Loucy (cell line): ENCODE data around the gene ACBD3.
"Not testable (repeated sequence)": the region's sequence is repeated elsewhere in the genome, so short reads cannot be mapped to it uniquely, and the experiment has no call there.

Source experiments
- H2AFZ ChIP-seq: fragments of 200-600 bp; sonication (generic); 2 replicates; pipeline ENCODE4 v1.6.0; 2016; ENCODE audit warnings: antibody characterized with exemption, mild to moderate bottlenecking, low read length, moderate library complexity
- H3F3A ChIP-seq: fragments of 200-600 bp; 2 replicates; pipeline ENCODE4 v1.6.0; 2016; ENCODE audit warnings: antibody characterized with exemption, low read depth, mild to moderate bottlenecking
- H3K27me3 ChIP-seq: fragments of 200-600 bp; sonication (generic); 2 replicates; pipeline ENCODE4 v1.6.1; 2014; ENCODE audit warnings: low read length, mild to moderate bottlenecking; ENCODE audit not compliant: insufficient read depth, poor library complexity, severe bottlenecking
- H3K36me3 ChIP-seq: fragments of 200-600 bp; sonication (generic); 2 replicates; pipeline ENCODE4 v1.6.1; 2016; ENCODE audit warnings: low read length; ENCODE audit not compliant: insufficient read depth
- H3K4me1 ChIP-seq: fragments of 200-600 bp; sonication (generic); 2 replicates; pipeline ENCODE4 v1.5.1; 2014; ENCODE audit warnings: low read length, mild to moderate bottlenecking; ENCODE audit not compliant: insufficient read depth, poor library complexity, severe bottlenecking
- H3K4me2 ChIP-seq: fragments of 200-600 bp; sonication (generic); 2 replicates; pipeline ENCODE4 v1.6.0; 2014; ENCODE audit warnings: antibody characterized with exemption, low read length, low read depth, mild to moderate bottlenecking; ENCODE audit not compliant: poor library complexity, severe bottlenecking
- H3K4me3 ChIP-seq: fragments of 200-600 bp; sonication (generic); 2 replicates; pipeline ENCODE4 v1.5.1; 2014; ENCODE audit warnings: low read length, mild to moderate bottlenecking, mixed read lengths; ENCODE audit not compliant: poor library complexity, severe bottlenecking
- H3K79me2 ChIP-seq: fragments of 200-600 bp; sonication (generic); 2 replicates; pipeline ENCODE4 v1.6.1; 2014; ENCODE audit warnings: low read length; ENCODE audit not compliant: insufficient read depth
- H3K9ac ChIP-seq: fragments of 200-600 bp; sonication (generic); 2 replicates; pipeline ENCODE4 v1.6.0; 2014; ENCODE audit warnings: mild to moderate bottlenecking, low read depth, low read length, moderate library complexity; ENCODE audit not compliant: poor library complexity, severe bottlenecking
- H3K9me2 ChIP-seq: fragments of 200-600 bp; sonication (generic); replicated peaks from 2 replicates; pipeline ENCODE4 v1.6.1; 2016; ENCODE audit warnings: low read depth, low read length, mixed read lengths
- H3K9me3 ChIP-seq: fragments of 200-600 bp; sonication (generic); 2 replicates; pipeline ENCODE4 v1.6.1; 2014; ENCODE audit warnings: mild to moderate bottlenecking, antibody characterized with exemption, low read length, low read depth; ENCODE audit not compliant: insufficient read depth
- H4K20me1 ChIP-seq: fragments of 200-600 bp; sonication (generic); 2 replicates; pipeline ENCODE4 v1.6.0; 2014; ENCODE audit warnings: antibody characterized with exemption, low read length, mild to moderate bottlenecking; ENCODE audit not compliant: insufficient read depth, poor library complexity, severe bottlenecking
- EZH2phosphoT487 ChIP-seq: fragments of 200-600 bp; IDR thresholded peaks from 2 replicates; pipeline ENCODE4 v1.6.1; 2018; ENCODE audit warnings: antibody characterized with exemption, mild to moderate bottlenecking, moderate library complexity, borderline replicate concordance
- TF ChIP-seq, protein P1 (sequence below): fragments of 200-600 bp; sonication (generic); conservative IDR thresholded peaks from 2 replicates; pipeline ENCODE4 v1.5.1; 2014; ENCODE audit warnings: mild to moderate bottlenecking, antibody characterized with exemption, low read length

ACBD3 gene

DNA sequence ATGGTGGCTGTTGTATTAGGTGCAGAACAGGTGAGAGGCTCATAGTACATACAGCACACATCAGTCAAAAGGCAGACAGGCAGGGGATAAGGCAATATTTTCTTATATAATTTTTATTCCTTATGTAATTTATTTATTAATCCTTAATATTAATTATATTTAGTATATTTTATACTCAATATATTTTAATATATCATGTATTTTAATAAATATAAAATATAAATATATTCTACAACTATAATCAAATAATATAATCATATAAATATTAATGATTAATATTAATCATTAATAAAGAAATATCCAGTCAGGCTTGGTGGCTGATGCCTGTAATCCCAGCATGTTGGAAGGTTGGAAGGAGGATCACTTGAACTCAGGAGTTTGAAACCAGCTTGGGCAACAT, 17.7 kb upstream of the ACBD3 start:
- Histone ChIP-seq H3K27me3 (no peaks in the 10 kb centered on the region), H3K4me1 (no peaks in the 10 kb centered on the region), H3F3A (no peaks in the 10 kb centered on the region), H3K36me3 (no peaks in the 10 kb centered on the region), H4K20me1 (no peaks in the 10 kb centered on the region), H3K79me2 (no peaks in the 10 kb centered on the region), H3K9ac (no peak overlapping the region), H3K4me2 (no peak overlapping the region), H2AFZ (no peak overlapping the region; the same call in 1 of the 2 replicates), H3K9me2 (no peaks in the 10 kb centered on the region), H3K4me3 (no peak overlapping the region), H3K9me3 (no peaks in the 10 kb centered on the region)
- no peak for TF ChIP-seq EZH2phosphoT487
- TF ChIP-seq, protein P1, sequence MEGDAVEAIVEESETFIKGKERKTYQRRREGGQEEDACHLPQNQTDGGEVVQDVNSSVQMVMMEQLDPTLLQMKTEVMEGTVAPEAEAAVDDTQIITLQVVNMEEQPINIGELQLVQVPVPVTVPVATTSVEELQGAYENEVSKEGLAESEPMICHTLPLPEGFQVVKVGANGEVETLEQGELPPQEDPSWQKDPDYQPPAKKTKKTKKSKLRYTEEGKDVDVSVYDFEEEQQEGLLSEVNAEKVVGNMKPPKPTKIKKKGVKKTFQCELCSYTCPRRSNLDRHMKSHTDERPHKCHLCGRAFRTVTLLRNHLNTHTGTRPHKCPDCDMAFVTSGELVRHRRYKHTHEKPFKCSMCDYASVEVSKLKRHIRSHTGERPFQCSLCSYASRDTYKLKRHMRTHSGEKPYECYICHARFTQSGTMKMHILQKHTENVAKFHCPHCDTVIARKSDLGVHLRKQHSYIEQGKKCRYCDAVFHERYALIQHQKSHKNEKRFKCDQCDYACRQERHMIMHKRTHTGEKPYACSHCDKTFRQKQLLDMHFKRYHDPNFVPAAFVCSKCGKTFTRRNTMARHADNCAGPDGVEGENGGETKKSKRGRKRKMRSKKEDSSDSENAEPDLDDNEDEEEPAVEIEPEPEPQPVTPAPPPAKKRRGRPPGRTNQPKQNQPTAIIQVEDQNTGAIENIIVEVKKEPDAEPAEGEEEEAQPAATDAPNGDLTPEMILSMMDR = no peak

DNA sequence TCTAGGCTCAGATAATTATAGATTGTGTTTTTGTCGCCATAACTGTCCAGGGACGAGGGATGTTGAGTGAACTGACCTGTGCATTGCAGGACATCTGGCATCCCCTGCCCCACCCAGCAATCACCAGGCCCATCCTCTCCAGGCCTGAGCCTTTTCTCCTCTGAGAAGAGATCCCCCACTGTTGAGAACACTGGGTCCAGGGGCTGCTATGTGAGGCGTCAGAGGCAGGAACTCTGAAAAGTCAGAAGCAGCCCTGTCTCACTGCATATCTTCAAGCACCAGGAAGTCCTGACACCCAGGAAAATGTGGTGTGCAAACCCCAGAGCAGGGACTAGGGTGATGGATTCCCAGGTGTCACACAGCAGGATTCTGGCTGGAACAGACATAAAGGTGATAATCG, 17.1 kb upstream of the ACBD3 start:
- Histone ChIP-seq H3K27me3 (no peaks in the 10 kb centered on the region), H3K9ac (no peak overlapping the region), H3F3A (no peaks in the 10 kb centered on the region), H3K4me1 (no peaks in the 10 kb centered on the region), H4K20me1 (no peaks in the 10 kb centered on the region), H3K9me2 (no peaks in the 10 kb centered on the region), H3K9me3 (no peaks in the 10 kb centered on the region), H3K4me2 (no peak overlapping the region), H3K4me3 (no peak overlapping the region), H2AFZ (peak overlapping the region; percentile 65), H3K79me2 (no peaks in the 10 kb centered on the region), H3K36me3 (no peaks in the 10 kb centered on the region)
- TF ChIP-seq EZH2phosphoT487 = no peak
- TF ChIP-seq, protein P1 = no peak

DNA sequence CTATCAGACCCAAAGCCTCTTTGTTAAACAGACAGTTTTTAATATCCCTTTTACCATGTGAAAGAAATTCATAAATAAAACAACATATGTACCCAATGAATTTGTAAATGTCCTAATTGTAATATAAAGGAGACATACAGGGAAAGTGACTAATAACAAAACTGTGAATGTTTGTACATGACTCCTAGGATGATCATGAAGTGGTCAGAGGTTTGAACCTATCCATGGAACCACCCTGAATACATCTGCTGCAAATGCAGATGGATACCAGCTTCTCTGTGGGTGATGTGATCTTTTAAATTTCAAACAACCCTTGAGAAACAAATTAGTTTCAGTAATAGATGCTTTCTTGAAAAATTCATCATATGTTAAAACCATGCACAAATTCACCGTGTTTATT, 16.7 kb upstream of the ACBD3 start:
- Histone ChIP-seq H3F3A (no peaks in the 10 kb centered on the region), H3K36me3 (no peaks in the 10 kb centered on the region), H3K79me2 (no peaks in the 10 kb centered on the region), H3K4me1 (no peaks in the 10 kb centered on the region), H3K9ac (no peak overlapping the region), H3K9me3 (no peaks in the 10 kb centered on the region), H3K9me2 (no peaks in the 10 kb centered on the region), H2AFZ (no peak overlapping the region), H3K27me3 (no peaks in the 10 kb centered on the region), H4K20me1 (no peaks in the 10 kb centered on the region), H3K4me3 (no peak overlapping the region), H3K4me2 (no peak overlapping the region)
- TF ChIP-seq EZH2phosphoT487 = no peak
- TF ChIP-seq, protein P1 = no peak

- not testable (repeated sequence) for H3K9ac ChIP-seq, H3K9me2 ChIP-seq, H3K36me3 ChIP-seq, H3F3A ChIP-seq, H2AFZ ChIP-seq, H3K4me2 ChIP-seq, H4K20me1 ChIP-seq, H3K4me1 ChIP-seq, H3K27me3 ChIP-seq, H3K9me3 ChIP-seq, H3K4me3 ChIP-seq, H3K79me2 ChIP-seq
Observed at GRCh38 chr1:226202666-226203065, 16.1 kb upstream of the ACBD3 start.
